NCI-H2081 treated with DMSO at 0.1 percent for 48 hours (cell line): ENCODE results near the gene IFNL1.
"Not testable (repeated sequence)": the region's sequence is repeated elsewhere in the genome, so short reads cannot be mapped to it uniquely, and the experiment has no call there.

ENCODE experiments used
- DNase-seq: peaks from one replicate; lab custom pipeline; 2025; lab: John Stamatoyannopoulos, UW

IFNL1 gene

DNA sequence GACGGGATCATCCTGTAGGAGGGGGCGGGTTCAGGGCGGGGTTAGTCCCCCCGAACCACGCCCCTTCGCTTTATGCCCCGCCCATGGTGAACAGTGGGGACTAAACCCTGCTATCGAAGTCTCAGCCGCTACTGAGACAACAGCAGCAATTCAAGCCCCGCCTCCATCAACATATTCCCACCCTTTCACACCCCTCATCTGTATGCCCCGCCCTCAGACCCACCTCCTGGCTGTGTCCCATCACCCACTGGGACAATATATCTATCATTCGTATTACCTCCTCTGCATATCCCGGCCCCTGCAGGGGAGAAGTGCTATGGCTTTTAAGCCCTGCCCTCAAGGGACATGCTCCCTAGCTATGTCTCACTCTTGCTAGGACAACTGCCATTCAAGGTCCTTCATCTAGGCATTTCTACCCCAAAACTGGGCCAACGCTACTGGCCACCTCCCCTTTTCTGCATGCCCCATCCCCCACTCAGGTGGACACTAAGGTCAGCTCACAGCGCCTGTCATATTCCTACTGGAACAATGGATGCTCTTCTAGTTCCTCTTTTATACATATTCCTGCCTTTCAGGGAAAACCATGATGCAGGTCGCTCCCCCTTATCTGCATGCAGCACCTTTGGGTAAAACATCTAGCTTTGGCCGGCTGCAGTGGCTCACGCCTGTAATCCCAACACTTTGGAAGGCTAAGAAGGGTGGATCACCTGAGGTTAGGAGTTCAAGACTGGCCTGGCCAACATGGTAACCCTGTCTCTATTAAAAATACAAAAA is 12.5 kb downstream of the IFNL1 start:
- no peak for DNase-seq

DNA sequence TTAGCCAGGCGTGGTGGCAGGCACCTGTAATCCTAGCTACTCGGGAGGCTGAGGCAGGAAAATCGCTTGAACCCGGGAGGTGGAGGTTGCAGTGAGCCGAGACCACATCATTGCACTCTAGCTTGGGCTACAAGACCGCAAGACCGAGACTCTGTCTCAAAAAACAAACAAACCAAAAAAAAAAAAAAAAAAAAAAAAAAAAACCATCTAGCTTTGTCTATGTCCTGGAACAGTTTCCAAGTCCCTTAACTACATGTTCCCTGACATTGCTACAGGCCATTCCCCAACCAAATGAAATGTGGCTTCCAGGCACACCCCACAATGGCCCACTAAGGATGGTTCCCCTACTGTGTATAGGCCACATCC is 13.1 kb downstream of the IFNL1 start:
- not testable (repeated sequence) for DNase-seq

DNA sequence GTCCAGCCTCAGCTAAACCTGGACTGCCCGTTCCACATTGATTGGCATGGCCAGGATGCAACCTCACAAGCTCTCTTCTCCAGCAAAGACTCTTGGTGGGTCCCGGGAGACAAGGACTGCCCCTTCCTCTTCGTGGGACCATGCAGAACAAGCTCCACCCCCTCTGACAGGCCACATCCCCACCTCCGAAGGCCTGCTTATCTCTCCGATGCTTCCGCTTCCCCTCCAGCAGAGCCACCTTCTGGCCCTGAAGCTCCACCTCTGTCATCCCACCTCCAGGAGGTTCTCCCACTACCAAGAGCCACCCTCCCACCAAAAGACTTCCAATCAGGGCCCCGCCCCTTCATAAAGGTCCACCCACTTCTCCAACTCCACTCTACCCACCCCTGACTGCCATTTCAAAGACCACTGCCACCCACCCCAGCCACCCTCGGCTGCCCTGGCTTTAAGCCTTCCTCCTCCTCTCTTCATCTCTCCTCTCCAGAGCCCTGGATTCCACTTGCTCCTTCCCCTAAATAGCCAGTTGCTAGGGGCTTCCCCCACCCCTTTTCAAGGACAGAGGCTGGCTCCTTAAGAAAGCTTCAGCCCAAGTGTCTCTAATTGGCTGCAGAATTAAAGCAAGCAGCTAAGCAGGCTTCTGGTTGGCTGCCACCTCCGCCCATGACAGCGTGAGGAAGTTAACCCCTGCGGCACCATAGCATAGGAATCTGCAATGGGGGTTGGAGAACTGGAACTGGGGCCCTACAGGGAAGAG is 14.5 kb downstream of the IFNL1 start:
- no peak for DNase-seq

DNA sequence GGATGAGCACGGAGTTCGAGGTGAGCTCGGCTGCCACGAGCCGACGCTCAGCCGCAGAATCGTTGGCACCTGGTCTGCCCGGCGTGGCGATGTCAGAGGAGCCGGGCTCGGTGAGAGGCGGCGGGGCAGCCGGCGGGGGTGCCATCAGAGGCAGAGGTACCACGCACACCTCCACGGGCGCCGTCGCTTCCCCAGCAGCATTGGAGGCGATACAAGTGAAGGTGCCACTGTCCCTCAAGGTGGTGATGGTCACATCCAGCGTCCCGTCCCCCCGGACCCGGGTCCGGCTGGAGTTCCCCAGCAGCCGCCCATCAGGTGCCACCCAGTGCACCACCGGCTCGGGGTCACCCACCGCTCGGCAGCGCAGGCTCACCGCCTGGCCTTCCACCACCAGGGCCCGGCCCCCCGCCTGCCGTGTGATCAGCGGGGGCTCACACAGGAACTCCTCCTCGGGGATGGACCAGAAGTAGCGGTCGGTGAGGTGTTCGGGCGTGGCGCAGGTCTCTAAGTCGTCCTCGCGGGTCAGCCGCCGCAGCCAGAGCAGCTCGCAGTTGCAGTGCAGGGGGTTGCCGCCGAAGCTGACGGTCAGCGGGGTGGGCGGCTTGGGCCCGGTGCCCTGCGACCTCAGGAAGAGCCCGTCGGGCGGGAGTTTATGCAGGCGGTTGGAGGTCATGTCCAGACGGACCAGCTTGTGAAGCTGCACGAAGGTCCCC is 18.0 kb downstream of the IFNL1 start:
- DNase-seq = no peak

DNA sequence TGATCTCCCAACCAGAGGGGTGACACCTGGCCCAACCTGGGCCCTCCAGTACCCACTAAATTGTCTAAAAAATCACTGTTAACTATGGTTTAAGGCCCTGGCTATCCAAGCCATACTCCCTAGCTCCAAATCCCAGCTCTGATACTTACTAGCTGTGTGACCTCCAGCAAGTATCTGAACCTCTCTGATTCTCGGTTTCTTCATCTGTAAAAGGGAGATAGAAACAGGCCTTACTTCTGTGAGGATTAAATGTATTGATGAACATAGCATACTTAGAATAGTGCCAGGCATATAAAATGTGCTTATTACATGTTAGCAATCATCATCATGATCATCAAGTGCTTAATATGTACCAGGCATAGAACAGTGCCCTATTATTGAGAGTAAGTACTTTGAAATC is 19.7 kb downstream of the IFNL1 start:
- DNase-seq = no peak

DNA sequence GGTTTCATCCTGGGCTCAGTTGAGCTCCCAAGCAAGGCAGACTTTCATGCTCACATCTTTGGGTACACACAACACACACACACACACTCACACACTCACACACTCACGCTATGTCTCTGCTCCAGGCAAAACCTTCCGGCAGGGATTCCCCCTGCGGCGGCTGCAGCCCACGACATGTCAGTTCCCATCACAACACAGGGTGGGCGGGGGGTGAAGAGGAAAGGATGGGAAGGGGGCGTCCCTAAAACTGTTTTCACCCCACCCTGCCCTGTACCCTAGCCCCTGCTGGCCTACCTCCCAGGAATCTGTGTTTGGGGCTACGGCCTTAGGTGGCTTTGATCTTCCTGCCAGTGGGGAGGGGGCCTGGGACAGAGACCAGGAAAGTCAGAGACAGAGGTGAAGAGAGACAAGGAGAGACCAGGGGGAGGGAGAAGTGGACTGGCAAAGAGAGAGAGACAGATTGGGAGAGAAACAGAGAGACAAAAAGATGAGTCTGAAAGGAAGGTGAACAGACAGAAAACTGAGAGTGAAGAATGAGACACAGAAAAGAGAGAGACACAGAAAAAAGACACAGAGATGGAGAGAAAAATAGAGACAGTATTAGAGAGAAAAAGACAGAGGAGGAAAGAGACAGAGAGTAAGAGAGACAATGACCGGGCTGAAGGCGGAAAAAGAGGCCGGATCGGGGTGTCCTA is 20.6 kb downstream of the IFNL1 start:
- no peak for DNase-seq

DNA sequence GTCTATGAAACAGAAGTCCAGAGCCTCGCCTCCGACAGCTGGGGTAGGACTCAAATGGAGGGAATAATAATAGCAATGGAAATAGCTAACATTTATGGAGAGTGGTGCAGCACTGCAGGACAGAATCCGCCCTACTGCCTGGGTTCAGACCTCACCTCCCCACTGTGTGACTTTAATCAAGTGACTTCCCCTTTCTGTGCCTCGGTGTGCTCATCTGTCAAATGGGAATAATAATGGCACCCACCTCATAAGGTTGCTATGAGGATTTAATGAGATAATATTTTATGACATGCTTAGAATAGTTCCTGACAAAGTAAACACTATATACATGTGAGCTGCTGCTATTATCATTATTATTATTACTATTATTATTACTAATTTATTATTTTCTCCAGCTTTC is 21.3 kb downstream of the IFNL1 start:
- DNase-seq = no peak

DNA sequence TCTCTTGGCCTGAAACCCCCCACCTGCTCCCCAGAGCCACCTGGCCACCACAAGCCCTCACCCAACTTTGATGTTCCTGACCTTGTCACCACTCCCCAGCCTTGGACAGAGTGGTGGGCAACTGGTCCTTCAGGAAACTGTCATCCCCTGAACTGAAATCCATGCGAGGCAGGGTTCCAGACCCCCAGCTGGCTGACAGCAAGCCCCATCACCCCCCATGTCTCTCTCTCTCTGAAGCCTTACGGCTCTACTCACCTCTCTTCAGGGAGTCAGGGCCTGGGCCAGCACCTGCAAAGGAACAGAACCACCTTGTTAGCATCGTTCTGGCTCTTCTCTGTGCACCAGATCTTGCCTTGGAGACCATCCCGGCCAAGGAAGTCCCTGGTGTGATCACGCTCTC is 21.9 kb downstream of the IFNL1 start:
- DNase-seq = no peak

DNA sequence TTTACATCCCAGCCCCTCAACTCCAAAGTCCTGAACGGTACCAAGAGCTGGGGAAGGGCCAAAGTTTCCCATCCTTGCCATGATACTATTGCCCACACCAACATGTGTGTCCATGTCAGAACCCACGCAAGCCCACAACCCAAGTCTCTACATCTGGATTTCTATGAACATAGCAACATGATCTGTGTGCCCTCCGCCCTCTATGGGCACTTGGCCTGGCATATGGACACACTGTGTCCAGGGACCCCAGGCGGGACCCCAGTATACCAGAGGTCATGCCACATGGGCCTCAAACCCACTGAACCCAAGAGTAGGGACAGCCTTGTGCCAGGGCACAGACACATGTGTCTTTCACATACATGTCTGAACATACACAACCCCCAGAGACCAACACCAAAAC is 22.5 kb downstream of the IFNL1 start:
- no peak for DNase-seq

DNA sequence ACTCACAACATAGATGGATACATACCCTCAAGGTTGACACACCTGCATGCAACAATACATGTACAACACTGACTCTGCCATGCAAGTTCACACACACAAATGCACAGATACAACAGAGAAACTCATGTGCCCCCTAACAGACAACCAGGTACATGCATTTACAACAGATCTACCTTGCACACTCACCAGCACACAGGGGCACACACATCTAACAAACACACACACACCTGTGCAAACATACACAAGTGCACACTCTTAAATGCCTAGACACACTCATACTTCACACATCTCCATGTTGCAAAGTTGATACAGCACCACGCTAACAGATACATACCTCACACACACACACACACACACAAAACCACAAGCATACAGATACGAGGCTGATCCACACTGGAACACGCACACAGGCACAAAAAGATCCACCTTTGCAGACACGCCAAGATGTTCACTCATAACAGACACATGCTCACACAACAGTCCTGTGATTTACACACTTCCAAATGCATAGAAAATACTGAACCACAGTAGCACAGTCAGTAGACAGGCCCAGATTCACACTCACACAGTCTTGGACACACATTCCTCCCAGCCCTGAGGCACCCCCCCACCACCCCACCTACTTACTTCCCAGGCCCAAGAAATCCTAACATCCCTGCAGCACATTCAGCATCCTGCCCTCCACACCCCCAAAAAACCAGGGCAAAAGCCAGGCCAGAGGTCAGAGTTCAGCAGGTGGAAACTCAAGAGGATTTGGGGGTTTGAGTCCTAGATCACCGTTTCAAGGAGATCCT is 23.1 kb downstream of the IFNL1 start:
- no peak for DNase-seq

DNA sequence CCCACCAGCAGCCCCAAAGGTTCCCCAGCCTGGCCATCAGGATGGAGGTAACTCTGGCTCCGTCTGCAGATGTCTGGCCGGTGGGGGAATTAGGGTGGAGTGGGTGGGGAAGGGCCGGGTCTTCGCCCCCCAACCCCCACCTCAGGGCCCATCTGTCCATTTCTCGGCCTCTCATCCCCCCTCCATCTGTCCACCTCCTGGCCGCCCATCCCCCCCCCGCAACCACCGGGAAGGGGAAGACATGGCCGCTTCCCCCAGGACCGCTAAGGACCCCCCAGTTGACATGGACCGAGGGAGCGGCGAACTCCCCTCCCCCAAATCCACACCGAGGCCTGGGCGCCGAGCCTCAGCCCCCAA is 23.7 kb downstream of the IFNL1 start:
- DNase-seq = no peak

DNA sequence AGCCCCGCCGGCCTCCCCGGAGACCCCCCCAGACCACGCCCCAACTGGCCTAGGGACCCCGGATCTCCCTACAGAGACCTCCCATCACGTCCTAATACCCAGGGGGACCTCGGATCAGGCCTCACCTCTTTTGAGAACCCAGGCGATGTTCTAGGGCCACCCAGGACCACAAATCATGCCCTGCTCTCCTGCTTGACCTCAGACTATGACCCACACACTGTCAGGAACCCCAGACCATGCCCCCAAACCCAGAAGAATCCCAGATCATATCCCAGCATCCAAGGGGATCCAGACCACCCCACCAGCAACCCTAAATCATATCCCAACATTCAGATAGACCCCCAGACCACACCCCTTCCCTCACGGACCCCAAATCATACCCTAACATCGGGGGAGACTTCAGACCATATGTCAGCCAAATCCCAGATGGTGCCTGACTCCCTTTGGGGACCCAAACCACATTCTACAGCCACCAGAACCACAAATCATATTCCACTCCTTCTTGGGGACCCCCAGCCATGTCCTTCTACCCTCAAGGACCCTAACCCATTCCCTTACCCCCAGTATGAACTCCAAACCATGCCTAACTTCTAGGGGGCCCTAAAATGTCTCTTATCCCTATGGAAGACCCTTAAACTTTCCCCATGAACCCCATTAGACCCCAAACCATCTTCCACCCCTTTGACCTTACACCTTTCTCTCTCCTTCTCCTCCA is 25.1 kb downstream of the IFNL1 start:
- DNase-seq = no peak

DNA sequence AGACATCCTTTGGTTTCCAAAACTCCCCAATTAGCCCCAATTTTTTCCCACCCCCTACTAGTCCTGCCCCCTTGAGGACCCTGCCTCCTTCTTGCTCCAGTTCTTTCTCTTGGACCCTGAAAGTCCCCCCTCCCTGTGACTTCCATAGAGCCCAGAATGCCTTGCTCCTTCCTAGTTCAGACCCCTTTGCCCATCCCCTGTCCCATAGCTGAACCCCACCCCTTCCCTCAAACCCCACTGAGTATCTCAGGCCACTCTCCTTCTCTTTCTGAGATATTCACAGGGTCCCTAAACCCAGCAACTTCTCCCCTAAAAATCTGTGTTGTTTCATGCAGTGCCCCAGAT is 25.6 kb downstream of the IFNL1 start:
- no peak for DNase-seq

DNA sequence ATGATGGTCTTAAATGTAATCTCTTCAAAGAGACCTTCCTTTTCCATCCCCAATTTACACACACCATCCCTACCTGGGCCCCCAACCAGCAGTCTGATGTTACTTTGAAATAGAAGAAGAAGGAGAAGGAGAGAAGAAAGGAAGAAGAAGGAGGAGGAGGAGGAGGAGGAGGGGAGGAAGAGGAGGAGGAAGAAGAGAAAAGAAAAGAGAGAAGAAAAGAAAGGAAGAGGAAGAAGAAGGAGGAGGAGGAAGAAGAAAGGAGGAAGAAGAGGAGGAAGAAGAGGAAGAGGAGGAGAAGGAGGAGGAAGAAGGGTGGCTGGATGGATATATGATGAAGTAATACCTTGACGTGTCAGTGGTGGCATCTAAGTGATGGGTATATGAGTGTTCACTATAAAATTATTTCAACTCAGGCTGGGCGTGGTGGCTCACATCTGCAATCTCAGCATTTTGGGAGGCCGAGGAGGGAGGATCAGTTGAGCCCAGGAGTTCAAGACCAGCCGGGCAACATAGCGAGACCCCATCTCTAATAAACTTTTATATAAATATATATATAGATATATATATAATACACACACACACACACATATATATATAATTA is 28.1 kb downstream of the IFNL1 start:
- no peak for DNase-seq

DNA sequence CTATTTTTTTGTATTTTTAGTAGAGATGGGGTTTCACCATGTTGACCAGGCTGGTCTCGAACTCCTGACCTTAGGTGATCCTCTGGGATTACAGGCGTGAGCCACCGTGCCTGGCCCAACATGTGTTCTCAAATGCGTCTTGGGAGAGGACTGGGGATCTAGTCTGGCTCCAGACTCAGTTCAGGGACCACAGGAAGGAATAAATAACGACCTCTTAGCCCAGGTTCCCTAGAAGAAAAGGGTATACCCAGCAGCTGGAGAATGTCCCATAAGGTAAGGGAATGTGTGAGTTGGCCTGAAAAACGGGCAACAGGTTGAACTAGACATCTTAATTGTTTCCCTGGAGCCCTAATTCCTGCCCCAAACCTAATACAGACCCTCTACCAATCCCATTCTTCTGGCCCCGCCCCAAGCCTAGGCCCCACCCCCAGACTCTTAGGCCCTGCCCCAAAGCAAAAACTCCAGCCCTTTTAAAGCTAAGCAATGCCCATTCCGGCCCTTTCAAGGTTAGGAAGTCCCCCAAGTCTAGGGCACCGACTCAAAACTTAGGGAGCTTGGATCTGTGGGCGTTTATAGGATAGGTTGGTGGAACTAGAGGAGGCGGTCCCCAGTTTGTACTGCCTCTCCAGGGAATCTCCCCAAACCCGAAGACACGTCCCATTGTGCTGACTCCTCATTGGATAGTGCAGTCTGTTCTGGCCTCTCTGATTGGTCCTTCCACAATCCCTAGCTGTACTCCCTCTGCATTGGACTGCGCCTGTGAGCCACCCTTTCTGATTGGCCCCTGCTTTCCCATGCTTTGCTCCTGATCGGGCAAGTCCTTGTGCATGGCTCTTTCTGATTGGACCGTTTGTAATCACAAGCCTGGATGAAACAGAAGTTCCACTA is 29.8 kb downstream of the IFNL1 start:
- DNase-seq = no peak

DNA sequence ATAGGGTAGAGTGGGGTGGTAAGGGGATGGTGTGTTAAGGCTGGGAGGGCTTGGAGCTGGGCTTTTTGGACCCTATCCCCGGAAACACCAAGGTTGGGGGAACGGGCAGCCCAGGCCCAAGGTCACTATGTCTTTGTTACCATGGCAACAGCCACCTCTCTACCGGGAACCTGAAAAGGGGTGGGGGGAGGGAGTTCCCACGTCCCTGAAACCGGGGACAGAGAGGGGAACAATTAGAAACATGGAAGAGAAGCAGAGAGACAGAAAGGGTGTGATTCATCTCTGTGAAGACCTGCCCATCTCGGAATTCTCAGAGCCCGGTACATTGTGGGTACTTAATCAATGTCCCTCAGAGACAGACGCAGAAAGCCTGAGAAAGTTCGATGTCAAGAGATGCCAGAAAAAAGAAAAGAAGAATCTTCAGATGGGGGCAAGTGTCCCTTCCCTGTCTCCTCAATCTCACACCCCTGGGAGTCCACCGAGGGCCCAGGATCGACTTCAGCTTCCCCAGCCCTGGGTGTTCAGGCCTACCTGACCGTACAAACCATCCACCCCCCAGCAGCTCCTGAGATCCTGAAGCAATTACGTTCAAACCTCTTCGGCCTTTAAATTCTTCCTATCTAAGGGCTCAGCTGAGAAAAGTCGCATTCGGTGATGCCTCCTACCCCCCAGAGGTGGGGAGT is 31.3 kb downstream of the IFNL1 start:
- DNase-seq = no peak

DNA sequence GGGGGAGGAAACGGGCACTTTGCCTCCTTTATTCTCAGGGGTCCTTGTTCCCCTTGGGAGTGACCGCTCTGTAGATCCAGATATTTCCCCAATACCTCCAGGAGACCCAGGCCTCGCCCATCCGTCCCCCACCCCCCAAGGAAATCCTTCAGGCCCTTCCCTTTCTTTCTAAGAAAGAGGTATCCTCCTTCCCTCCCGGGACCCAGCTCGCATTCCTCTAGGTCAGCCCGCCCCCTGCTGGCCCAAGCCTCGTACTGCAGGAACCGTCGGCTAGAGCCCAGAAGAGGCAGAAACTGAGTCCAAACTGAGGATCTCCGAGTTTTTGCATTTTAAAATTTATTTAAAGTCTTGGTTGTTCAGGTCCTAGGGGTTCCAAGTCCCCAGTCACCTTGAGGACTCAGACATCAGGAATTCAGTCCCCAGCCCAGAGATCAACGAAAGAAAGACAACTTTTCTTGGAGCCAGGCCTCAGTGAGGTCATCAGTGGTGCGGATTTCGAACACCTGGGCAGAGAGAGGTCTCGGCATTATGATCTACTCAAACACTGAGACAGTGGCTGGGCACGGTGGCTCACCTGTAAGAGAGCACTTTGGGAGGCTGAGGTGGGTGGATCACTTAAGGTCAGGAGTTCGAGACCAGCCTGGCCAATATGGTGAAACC is 32.0 kb downstream of the IFNL1 start:
- DNase-seq = no peak

DNA sequence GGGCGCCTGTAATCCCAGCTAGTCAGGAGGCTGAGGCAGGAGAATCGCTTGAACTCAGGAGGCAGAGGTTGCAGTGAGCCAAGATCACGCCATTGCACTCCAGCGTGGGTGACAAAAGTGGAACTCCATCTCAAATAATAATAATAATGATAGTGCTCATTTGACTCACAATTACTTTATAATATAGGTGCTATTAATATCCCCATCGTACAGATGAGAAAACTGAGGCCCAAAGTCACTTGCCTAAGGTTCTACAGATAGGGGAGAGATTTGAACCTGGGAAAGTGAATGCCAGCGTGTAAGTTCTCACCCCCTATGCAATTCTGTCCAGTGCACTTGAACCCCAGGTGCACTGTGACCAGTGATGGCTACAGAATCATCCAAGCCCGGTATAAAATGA is 33.7 kb downstream of the IFNL1 start:
- no peak for DNase-seq

DNA sequence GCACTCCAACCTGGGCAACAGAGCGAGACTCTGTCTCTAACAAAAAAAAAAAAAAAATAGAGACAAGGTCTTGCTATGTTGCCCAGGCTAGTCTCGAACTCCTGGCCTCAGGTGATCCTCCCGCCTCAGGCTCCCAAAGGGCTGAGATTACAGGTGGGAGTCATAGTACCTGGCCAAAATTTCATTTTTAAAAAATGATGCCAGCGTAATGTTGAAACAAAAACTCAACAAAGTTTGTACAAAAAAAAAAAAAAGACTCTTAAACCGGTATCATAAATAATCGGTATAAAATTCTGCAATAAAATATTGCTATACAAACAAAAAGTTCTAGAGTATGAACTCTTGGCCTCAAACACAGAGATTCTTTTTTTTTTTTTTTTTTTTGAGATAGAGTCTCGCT is 36.1 kb downstream of the IFNL1 start:
- no peak for DNase-seq
